HUDEP-2 (cell line): ENCODE measurements around the gene TRMT6.
A peak's percentile ranks its signal among the peaks of the same experiment; 100 is the strongest.

ENCODE experiments used
- DNase-seq, 76 experiments: peaks; one replicate each; lab custom pipeline; 2025; ENCODE audit not compliant: unreplicated experiment in 76 of 76; lab: John Stamatoyannopoulos, UW

Gene TRMT6

DNA sequence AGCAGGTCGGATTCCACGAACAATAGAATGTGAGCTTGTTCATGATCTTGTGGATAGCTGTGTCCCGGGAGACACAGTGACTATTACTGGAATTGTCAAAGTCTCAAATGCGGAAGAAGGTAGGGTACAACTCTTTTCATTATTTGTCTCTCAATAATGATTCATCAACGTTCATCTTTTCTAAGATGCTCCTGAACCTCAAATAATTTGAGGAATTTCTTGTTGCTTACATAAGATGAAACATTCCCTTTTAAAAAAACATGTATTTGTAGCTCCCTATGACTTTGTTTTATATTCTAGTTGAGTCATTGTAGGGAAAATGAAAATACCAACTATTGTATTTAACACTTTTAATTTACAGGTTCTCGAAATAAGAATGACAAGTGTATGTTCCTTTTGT lies 17.1 kb upstream of the TRMT6 start:
- DNase-seq, result no peak

DNA sequence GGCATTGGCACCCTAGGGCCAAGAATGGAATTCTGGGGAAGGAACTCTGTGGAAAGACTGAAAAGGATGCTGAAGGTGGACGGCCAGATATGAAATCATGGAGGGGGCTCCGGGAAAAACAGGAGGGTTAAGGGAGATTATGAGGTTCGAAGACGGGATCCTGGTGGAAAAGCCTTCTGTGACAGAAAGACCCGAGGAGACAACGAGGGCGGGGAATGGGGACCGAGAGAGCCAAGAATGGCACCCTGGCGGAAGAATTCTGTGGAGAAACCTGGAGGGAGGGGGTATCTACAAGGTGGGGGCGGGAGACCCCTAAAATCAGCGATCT lies 426 bp downstream of the TRMT6 start:
- DNase-seq, result peak in 1 of 76 experiments; percentile 20

DNA sequence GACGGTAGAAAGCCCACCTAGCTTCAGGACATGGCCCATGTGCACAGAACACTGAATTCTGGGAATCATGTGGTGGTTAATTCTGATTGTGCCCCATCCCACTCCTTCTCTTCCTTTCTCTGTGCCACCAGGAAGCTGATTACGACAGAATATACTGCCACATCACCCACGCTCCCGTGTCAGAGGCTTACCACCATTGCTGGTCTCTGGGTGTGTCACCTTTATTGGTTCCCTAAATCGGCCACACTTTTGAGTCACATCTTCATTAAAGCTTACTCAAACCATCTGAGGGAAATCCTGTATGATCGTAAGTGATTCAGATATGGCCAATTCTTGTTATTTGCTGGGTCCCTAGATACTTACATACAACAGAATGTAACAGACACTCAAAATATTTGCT lies 3.1 kb downstream of the TRMT6 start:
- no peak for DNase-seq

DNA sequence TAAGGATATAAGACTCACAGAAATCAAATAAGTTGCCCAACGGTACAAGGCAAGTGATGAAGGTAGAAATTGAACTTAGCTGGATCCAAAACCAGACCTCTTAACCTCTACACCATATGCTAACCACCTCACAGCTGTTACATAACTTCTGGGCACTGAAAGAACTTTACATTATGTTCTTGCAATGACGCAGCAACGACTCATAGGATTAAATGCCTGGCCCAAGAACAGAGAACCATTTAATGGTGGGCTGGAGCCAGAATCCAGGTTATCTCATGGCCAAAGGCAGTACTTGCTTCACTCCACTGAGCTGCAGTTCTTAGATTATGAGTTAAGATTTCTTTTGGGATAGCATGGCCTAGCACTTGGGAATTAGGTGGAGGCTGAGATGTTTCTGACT lies 4.4 kb downstream of the TRMT6 start:
- peak in 10 of 76 experiments; percentile 0 to 50 (median 14) for DNase-seq

DNA sequence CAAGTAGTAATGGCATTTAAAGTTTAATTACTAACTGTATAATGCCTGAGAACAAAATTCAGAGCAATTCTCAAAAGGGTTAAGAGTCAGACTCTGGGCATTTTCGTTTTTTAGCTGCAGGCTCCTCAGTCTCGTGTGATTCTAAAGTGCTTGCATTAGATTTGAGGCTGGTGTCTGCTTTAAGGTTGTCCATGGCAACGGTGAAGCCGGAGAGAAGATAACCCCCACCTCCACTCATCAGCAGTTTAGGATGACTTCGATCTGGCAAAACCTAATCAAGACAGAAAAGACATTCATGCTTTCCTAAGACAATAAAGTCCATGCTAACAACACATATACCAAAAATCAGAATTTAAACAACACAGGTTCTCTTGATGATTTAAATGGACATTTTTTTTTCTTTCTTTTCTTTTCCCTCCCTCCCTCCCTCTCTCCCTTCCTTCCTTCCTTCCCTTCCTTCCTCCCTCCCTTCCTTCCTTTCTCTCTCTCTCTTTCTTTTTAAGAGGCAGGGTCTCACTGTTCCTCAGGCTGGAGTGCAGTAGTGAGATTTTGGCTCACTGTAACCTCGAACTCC lies 11.8 kb downstream of the TRMT6 start:
- no peak for DNase-seq

DNA sequence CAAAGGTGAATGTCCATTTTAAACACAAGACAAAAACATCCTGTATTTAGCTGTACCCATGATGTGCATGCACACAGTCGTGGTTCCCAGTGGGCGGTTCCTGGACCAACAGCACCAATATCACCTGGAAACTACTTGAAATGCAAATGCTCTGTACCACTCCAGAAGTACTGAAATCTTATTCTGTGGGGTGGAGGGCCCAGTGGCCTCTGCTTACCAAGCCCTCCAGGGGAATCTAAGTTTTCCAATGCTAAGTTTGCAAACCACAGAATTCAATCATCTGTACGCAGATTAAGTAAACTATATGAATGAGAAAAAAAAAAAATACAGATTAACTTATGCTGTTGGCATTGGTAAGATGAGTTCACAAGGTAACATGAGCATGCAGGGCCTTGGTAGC lies 14.1 kb downstream of the TRMT6 start:
- DNase-seq, result no peak

DNA sequence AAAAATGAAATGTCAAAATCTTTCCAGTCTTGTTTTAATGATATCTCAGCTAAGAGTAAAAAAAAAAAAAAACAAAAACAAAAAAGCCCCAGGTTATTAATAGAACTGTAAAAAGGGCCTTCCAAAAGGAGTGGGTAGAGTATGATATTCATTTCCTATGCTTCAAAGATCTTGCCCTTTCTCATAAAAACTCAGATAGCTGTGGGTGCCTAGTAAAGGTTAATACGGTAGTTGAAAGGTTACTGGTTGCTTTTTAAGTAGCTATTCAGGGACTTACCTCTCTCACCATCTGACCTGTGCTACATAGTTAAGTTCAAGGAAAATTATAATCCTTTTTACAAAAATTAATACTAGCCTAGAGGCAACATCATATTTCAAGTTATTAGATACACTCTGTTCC lies 14.9 kb downstream of the TRMT6 start:
- no peak for DNase-seq

DNA sequence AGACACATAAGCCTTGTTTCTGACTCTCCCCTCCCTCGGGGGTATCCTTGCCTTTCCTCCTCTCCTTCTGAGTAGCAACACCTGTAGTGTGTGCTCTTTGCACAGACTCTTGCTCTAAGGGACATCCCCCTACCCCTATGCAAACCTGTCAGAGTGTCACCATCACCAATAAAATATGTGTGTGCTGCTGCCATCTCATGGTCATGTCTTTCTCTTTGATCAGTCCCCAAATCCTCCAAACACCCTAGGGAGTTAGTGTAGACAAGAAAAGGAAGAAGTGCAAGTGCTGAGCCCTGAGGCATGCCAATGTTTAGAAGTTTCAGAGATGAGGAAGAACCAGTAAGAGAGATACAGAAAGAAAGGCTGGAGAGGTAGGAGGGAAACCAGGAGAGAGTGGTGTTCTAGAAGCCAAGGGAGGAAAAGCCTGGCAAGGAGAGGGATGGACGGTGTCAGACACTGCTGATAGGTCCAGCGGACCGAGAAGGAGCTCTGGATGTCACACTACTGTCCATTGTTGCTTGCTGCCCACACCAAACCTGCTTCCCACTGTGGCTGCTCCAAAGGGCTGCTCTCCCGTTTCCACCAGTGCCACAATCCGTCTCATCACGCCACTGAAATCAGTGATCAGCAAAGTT lies 16.4 kb downstream of the TRMT6 start:
- peak in 4 of 76 experiments; percentile 5 to 9 (median 6) for DNase-seq

DNA sequence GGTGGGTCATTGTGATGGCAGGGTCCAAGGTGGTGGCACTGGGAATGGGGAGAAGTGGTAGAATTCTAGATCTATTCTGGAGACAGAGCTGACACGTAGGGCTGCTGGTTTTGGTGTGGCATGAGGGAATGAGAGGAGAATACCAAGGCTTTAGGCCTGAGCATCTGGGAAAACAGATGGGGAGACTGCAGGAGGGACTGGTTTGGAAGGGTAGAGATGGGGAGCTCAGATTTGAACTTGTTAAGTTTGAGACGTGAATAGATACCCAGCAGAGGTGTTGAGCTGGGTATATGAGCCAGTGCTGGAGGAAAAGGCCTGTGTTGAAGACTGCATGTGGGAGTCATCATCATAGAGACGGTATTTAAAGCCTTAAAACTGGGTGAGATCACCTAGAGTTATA lies 17.5 kb downstream of the TRMT6 start:
- no peak for DNase-seq

DNA sequence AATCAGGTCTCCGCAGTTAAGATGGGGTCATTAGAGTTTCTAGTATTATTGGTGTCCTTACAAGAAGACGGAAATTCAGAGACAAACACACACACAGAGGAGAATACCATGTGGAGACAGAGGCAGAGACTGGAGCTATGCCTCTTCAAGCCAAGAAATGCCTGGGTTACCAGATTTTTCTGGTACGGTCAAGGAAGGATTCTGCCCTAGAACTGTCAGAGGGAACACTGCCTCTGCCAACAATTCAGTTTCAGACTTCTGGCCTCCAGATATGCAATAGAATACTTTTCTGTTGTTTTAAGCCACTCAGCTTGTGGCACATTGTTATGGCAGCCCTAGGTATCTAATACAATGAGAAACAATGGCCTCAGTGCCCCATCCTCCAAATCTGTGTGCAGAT lies 18.9 kb downstream of the TRMT6 start:
- no peak for DNase-seq

DNA sequence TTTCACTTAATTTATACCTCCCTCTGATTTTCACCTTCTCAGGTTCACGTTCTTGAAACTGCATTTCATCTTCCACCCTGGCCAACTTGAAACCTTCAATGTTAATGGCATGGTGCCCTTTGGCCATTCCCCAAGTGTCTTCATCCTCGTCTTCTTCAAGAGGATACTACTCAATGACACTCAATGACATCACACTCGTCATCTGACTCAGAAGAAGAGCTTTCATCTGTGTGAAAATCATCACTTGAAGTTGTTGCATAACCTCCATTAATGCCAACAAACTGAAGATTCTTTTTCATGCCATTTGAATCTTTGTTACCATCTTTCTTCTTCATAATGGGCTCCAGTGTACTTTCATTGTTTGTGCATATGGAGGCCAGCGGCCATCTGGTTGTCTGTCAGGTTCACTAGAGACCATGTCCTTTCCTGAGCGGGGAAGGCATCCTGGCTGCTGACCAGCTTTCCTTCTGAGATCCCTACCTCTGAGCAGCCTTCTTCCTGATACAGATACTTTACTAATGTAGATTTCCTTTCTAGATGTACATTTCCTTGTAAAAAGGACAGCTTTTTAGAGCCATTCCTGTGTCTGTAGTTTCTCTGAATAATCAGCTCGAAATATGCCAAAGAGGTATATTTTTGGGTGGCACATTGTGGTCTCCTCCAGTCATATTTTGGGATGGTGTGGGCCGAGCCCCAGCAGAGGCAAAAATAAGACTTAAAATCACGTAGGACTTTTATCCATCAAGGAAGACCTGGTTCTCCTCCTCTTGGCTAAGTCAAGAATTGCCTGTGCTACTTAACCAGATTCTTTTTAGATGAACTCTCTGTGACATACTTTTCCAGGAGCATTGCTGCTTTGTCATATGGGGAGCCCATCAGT lies 21.3 kb downstream of the TRMT6 start:
- DNase-seq, result no peak

DNA sequence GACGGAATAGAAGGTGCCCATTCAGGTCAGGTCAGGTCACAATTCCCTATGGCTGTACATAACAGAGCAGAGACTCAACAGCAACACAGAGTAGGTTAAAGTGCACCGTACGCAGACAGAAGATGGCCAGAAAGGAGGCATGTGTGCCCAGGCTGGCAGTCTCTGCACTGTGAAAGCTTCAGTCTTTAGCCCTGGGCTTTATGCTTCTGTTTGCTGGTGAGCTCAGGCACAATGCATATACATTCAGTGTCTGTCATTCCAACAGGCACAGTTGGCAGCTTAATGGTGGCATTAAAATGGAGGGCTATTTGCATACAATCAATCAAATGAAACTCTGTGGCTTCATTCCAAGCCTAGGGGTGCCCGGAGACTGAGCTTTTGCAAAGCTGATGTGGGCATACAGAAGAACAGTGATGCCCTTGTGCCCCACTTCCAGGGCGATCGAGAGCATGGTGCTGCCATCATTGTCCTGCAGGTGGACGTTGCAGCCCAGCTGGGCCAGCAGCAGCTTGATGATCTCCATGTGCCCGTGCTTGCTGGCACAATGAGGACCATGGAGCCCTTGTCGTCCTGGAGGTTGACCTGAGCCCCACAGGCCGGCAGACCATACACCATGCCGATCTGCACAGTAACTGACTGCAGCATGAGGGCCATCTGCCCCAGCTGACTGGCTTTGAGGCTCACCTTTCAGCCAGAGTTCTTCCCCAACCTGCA lies 22.4 kb downstream of the TRMT6 start:
- no peak for DNase-seq

DNA sequence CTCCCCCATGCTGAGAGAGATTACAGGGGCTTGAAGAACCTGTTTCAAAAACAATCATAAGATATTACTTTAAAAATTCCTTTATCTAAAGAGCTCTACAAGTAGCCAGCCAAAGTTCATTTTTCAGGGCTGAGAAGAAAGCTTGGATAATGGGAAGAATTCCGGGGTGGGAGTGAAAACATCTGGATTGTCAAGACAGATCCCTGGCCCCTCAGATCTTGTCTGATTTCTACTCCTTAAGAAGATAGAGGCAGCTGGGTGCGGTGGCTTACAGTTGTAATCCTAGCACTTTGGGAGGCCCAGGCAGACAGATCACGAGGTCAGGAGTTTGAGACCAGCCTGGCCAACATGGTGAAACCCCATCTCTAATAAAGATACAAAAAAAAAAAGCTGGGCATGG lies 24.8 kb downstream of the TRMT6 start:
- no peak for DNase-seq

DNA sequence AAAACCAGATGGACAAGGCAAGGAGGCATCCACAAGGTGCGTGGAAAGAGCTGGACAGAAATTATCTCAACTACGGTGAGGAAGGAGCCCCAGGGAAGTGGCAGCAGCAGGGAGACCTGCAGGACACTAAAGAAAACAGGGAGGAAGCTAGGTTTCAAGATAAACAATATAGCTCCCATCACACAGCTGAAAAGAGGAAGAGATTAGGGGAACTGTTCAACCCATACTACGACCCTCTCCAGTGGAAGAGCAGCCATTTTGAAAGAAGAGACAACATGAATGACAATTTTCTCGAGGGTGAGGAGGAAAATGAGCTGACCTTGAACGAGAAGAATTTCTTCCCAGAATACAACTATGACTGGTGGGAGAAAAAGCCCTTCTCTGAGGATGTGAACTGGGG lies 26.8 kb downstream of the TRMT6 start:
- no peak for DNase-seq

DNA sequence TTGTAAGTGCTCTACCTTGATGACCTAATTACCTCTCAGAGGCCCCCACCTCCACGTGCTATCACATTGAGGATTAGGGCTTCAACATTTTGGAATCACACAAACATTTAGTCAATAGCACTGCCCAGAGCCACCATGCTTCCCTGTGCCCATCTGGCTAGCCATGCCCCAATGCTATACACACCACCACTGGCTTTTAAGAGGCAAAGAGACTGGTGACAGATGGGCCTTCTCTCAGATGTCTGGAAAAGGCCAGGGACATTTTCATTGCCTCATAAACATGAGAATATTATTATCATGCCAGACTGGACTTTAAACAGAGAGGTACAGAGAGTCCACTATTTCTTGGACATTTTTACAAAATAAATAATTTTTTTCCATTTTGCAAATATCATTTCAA lies 29.8 kb downstream of the TRMT6 start:
- DNase-seq, result no peak

DNA sequence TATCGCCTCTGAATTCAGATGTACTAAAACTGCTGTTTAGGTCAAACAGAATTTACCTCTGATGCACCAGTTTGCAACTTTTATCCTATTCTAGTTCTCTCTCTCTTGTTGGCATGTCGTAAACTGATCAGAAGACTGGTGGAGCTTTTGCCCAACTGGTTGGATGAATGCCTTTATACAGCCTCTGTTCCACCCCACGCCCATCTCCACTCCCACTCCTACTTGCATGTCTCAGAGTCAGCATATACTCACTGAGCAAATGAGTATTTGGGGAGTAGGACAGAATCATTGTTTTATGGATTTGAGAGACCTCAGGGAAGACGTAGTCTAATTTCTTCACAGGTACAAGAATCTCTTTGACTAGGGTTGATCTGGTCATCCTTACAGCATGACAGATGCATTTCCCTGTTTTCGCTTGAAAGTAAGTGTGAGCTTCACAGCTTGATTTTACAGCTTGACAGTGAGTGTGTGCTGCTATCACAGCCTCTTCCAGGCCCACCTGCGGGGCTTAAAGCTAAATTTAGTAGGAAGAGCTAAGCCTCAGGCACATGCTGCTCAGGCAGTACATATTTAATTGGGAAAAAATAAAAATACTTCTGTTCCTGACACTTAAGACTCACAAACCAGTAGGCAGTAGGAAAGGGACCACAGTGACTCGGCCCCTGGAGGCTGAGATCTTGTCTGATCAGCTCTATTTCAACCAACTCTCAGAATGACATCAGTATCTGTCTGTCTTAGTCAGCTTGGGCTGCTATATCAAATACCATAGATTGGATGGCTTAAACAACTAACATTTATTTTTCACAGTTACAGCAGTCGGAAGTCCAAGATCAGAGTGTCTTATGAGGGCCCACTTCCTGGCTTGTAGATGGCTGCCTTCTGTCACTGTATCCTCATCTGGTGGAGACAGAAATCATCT lies 30.4 kb downstream of the TRMT6 start:
- no peak for DNase-seq

DNA sequence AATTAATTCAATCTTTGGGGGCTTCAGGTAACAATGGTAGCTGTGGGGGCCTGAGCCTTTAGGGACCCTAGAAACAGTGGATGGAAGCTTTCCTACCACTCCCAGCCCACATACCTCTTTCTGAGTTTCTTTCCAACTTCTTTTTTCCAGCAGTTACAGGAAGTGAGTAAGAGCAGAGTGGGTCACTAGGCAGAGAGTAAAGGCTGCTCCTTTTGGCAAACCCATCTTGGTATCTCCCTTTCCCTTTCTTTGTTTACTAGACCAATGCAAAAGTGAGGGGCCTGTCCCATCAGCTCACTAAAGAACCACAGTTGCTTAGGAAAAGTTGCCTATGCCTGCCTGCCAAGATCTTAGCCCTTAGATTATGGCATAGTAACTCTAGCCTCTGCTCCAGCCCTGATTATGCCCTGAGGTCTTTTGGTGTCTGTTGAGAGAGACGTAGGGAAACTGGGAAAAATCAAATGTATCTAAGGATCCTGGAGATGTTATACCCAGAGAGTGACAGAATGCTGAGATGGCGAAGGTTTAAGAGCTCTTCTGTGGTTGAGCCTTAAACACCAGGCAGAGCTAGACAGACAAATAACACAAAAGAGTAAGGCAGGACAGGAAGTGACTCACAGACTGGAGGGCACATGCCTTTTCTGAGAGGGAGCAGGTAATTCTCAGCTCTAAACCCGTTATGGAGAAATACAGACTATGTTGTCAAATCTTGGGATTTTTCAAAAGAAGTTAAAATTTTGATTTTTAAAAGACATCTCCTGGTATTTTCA lies 31.3 kb downstream of the TRMT6 start:
- DNase-seq, result no peak

DNA sequence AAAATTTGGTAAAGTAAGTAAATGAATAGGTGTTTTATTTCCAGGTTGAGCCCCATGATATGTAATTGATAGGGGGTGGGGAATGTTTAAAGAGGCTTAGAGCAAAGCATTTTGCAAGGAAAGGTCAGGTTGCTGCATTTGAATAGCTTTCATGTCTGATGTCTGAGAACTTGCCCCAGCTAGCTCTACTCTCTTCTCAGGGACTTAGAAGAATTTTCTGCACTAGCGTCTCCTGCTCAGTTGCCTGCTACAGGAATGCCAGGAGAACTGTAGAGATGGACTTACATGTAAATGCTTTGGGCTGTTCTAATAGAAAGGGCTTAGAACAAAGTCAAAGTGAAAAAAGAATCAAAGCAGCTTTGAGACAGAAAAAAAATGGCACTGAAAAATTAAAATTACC lies 35.5 kb downstream of the TRMT6 start:
- no peak for DNase-seq

DNA sequence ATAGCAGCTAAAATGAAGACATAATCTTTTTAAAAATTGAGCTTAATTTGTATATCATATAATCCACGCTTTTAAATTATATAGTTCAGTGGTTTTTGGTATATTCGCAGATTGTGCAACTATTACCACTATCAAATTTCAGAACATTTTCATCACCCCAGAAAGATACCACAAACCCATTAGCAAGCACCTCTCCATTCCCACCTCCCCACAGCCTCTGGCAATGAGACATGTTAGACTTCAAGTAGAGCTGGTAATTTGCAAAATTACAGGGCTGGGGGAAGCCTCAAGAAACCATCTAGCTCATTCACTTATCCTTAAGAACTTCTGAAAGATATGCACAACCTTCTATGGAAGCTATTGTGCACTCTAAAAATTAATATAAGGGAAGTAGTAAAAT lies 37.2 kb downstream of the TRMT6 start:
- DNase-seq, result no peak

DNA sequence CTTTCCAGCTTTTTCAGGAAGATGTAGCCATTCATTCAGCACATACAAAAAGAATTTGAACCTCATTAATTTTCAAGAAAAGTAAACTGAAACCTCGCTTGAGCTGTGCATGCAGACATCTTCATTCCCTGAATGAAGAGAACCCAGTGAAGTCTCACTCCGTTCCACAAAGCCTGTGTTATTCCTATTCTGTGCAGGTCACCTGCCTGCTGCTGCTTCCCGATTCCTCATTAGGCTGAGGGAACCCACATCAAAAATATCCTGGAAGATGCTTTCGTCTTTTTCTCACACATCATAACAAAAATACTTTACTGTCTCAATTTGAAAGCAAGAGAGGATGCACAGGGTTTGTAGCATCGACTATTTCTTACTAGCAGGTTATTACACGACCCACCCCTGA lies 40.1 kb downstream of the TRMT6 start:
- no peak for DNase-seq
